B cell (primary cell): Measurements from ENCODE around the gene NXPH2. TPM values are rescaled to one million over a fixed set of nuclear protein-coding genes. Genes with fewer than 3 reads are reported as not detected.

ENCODE experiments used
- ATAC-seq: fragments of 200-7000 bp; cut with Tn5 transposase; one replicate; pipeline ENCODE4 v1.10.0; 2021; ENCODE audit warnings: low read depth, mild to moderate bottlenecking, moderate number of reproducible peaks, moderate library complexity
- CTCF ChIA-PET: fragments of 350-600 bp; sonication (Branson Sonifier 250); formaldehyde crosslinking; loops from one replicate; lab custom pipeline; 2021; ENCODE audit warnings: antibody characterized with exemption, inconsistent platforms; lab: Charles Lee
- POLR2A ChIA-PET: fragments of 350-600 bp; sonication (Branson Sonifier 250); formaldehyde crosslinking; loops from one replicate; lab custom pipeline; 2021; ENCODE audit warnings: antibody characterized with exemption; lab: Charles Lee
- DNase-seq: peaks from one replicate; pipeline ENCODE4 v3.0.0; 2013
- H2AFZ ChIP-seq: 2 replicates; pipeline ENCODE4 v1.6.1; 2012; ENCODE audit warnings: mild to moderate bottlenecking, low read depth, low read length; ENCODE audit not compliant: insufficient read depth, poor library complexity, severe bottlenecking
- H3K27ac ChIP-seq, 2 donors: 1 replicate in 1 of 2; 2 replicates in 1 of 2; pipeline ENCODE4 v1.5.1; 2012 to 2013; ENCODE audit warnings: low read length in 2 of 2, mild to moderate bottlenecking in 2 of 2, moderate library complexity in 1 of 2
- H3K27me3 ChIP-seq, 4 experiments: fragments of 200-600 bp in 1 of 4; sonication (generic) in 1 of 4; replicated peaks in 1 of 4; 1 replicate in 2 of 4; 2 replicates in 2 of 4; pipeline versions ENCODE4 v1.6.1 to v1.7.0; 2013 to 2016; ENCODE audit warnings: low read length in 3 of 4, mild to moderate bottlenecking in 2 of 4, mixed read lengths in 1 of 4, moderate library complexity in 1 of 4; ENCODE audit not compliant: insufficient read depth in 4 of 4, control insufficient read depth in 3 of 4; ENCODE audit errors: control extremely low read depth in 1 of 4
- H3K36me3 ChIP-seq, 2 experiments: replicated peaks in 1 of 2; 1 replicate in 1 of 2; 2 replicates in 1 of 2; pipeline versions ENCODE4 v1.6.1 to v1.7.1; 2013; ENCODE audit warnings: low read length in 1 of 2; ENCODE audit not compliant: insufficient read depth in 2 of 2, control insufficient read depth in 1 of 2; ENCODE audit errors: control extremely low read depth in 1 of 2, extremely low read depth in 1 of 2
- H3K4me1 ChIP-seq, 2 donors: fragments of 200-600 bp in 1 of 2; sonication (generic) in 1 of 2; 1 replicate in 1 of 2; 2 replicates in 1 of 2; pipeline versions ENCODE4 v1.5.1 to v1.6.1; 2013 to 2017; ENCODE audit warnings: low read length in 2 of 2; ENCODE audit not compliant: control insufficient read depth in 2 of 2, insufficient read depth in 2 of 2
- H3K4me2 ChIP-seq: replicated peaks from 2 replicates; pipeline ENCODE3; 2012; ENCODE audit warnings: mild to moderate bottlenecking, low read depth, low read length; ENCODE audit not compliant: poor library complexity, severe bottlenecking
- H3K4me3 ChIP-seq, 5 experiments: fragments of 200-600 bp in 1 of 5; sonication (generic) in 1 of 5; 1 replicate in 3 of 5; 2 replicates in 2 of 5; pipeline versions ENCODE4 v1.5.1 to v1.7.0; 2011 to 2016; ENCODE audit warnings: low read length in 4 of 5, mild to moderate bottlenecking in 4 of 5, low read depth in 2 of 5, control low read depth in 1 of 5, moderate library complexity in 1 of 5; ENCODE audit not compliant: insufficient read depth in 1 of 5; ENCODE audit errors: control extremely low read depth in 1 of 5, extremely low read depth in 1 of 5
- H3K79me2 ChIP-seq: fragments of 200-600 bp; sonication (generic); one replicate; pipeline ENCODE4 v1.6.0; 2016; ENCODE audit warnings: low read length; ENCODE audit not compliant: control insufficient read depth, insufficient read depth
- H3K9ac ChIP-seq: fragments of 200-600 bp; sonication (generic); 2 replicates; pipeline ENCODE4 v1.6.1; 2017; ENCODE audit warnings: mild to moderate bottlenecking, low read length, moderate library complexity
- H3K9me3 ChIP-seq, 3 donors: one replicate each; pipeline versions ENCODE4 v1.6.1 to v1.7.1; 2013; ENCODE audit warnings: low read length in 2 of 3; ENCODE audit not compliant: control insufficient read depth in 2 of 3, insufficient read depth in 1 of 3; ENCODE audit errors: control extremely low read depth in 1 of 3
- H4K20me1 ChIP-seq: 2 replicates; pipeline ENCODE4 v1.6.0; 2012; ENCODE audit warnings: mild to moderate bottlenecking, low read length; ENCODE audit not compliant: insufficient read depth, control insufficient read depth, poor library complexity, severe bottlenecking
- H3K27ac Mint-ChIP-seq: one replicate; pipeline ENCODE4 v1.8.0; 2021; ENCODE audit warnings: mixed read lengths
- H3K27me3 Mint-ChIP-seq: one replicate; pipeline ENCODE4 v1.8.0; 2021; ENCODE audit warnings: mixed read lengths
- H3K4me1 Mint-ChIP-seq: one replicate; pipeline ENCODE4 v1.8.0; 2021; ENCODE audit warnings: mixed read lengths
- H3K4me3 Mint-ChIP-seq: one replicate; pipeline ENCODE4 v1.8.0; 2021; ENCODE audit warnings: mixed read lengths
- H3K9me3 Mint-ChIP-seq: one replicate; pipeline ENCODE4 v1.8.0; 2022; ENCODE audit warnings: mixed read lengths; ENCODE audit not compliant: insufficient read depth
- CTCF ChIP-seq: fragments of 200-600 bp; IDR thresholded peaks from one replicate; pipeline ENCODE4 v1.8.0; 2022; ENCODE audit warnings: antibody characterized with exemption, mild to moderate bottlenecking
- EZH2 ChIP-seq: IDR thresholded peaks from 2 replicates; pipeline ENCODE4 v1.6.1; 2012; ENCODE audit warnings: borderline replicate concordance, low read depth, mild to moderate bottlenecking, moderate library complexity, low read length; ENCODE audit not compliant: insufficient read depth, poor library complexity, severe bottlenecking
- WGBS: methylation state at CpG from one replicate; pipeline ENCODE4 v1.1.5; 2013; ENCODE audit warnings: missing lambda C conversion rate; ENCODE audit not compliant: insufficient coverage; 5-methylcytosine and 5-hydroxymethylcytosine counted together
- intact Hi-C: fragments of 100-400 bp; cut with micrococcal nuclease; formaldehyde crosslinking; loops from one replicate; pipeline ENCODE4 v1.10.0; 2022
- polyA plus RNA-seq: library from polyadenylated mRNA; depleted of rRNA; stranded (reverse); fragments of >200 nt; gene quantifications from 2 replicates; pipeline ENCODE4 v1.2.3, GENCODE V29; 2012
- total RNA-seq, 2 donors: library from RNA; stranded (reverse); fragments of 120-200 nt in 1 of 2; gene quantifications; 1 replicate in 1 of 2; 2 replicates in 1 of 2; pipeline versions ENCODE4 v1.2.3 to v1.2.4, GENCODE V29; 2013 to 2022

NXPH2 gene
- total and polyA plus RNA-seq, 2 donors (not counting 1 experiment from before 2014, with no cell fraction given) = not detected

- Mint-ChIP-seq H3K27me3 (peaks cover 13% of the 10 kb centered on the region), H3K9me3 (no peaks in the 10 kb centered on the region), H3K4me1 (no peaks in the 10 kb centered on the region), H3K27ac (no peak overlapping the region), H3K4me3 (no peak overlapping the region)
- POLR2A ChIA-PET = no interaction called here
- no peaks in the 10 kb centered on the region for H4K20me1 ChIP-seq
- peaks cover 0 to 4% (median 0%) of the 10 kb centered on the region in 4 experiments for H3K27me3 ChIP-seq
- no peak overlapping the region for H3K9ac ChIP-seq
- no peak overlapping the region for H3K27ac ChIP-seq
- H3K9me3 ChIP-seq = no peaks in the 10 kb centered on the region
- intact Hi-C loops = no loop called here
- ATAC-seq (no peak), DNase-seq (no peak)
- no peaks in the 10 kb centered on the region for H3K36me3 ChIP-seq
- TF ChIP-seq CTCF (no peak), EZH2 (no peak)
- H2AFZ ChIP-seq = no peak overlapping the region
- H3K79me2 ChIP-seq = no peaks in the 10 kb centered on the region
- WGBS = 50% methylated on average over 4 of the region's 4 CpGs
- no peak overlapping the region for H3K4me2 ChIP-seq
- CTCF ChIA-PET = no interaction called here
- no peak overlapping the region for H3K4me3 ChIP-seq
- H3K4me1 ChIP-seq = no peaks in the 10 kb centered on the region
These were observed 126.0 kb downstream of the NXPH2 start for GRCh38 chr2:138654146-138654545.

GRCh38 chr2:138652378-138652777 is 127.8 kb downstream of the NXPH2 start:
- H3K79me2 ChIP-seq = no peaks in the 10 kb centered on the region
- CTCF ChIA-PET = no interaction called here
- no peaks in the 10 kb centered on the region for H4K20me1 ChIP-seq
- no peaks in the 10 kb centered on the region for H3K36me3 ChIP-seq
- intact Hi-C loops = no loop called here
- TF ChIP-seq EZH2 = no peak
- no peak for TF ChIP-seq CTCF
- H3K9me3 ChIP-seq = no peaks in the 10 kb centered on the region
- peaks cover 0 to 4% (median 0%) of the 10 kb centered on the region in 4 experiments for H3K27me3 ChIP-seq
- 80% methylated on average over 4 of the region's 5 CpGs for WGBS
- H3K9me3 Mint-ChIP-seq = no peaks in the 10 kb centered on the region
- H3K27ac Mint-ChIP-seq = no peak overlapping the region
- H3K9ac ChIP-seq = no peak overlapping the region
- H2AFZ ChIP-seq = no peak overlapping the region
- H3K27ac ChIP-seq = no peak overlapping the region
- H3K4me1 ChIP-seq = no peaks in the 10 kb centered on the region
- POLR2A ChIA-PET = no interaction called here
- no peak for ATAC-seq
- DNase-seq = no peak
- H3K4me3 Mint-ChIP-seq = no peak overlapping the region
- H3K4me3 ChIP-seq = no peak overlapping the region
- H3K4me2 ChIP-seq = no peak overlapping the region
- no peaks in the 10 kb centered on the region for H3K4me1 Mint-ChIP-seq
- H3K27me3 Mint-ChIP-seq = peaks cover 13% of the 10 kb centered on the region
